GM19240 (cell line): Measurements from ENCODE around the gene SF3B1.
"Not testable (repeated sequence)": the region's sequence is repeated elsewhere in the genome, so short reads cannot be mapped to it uniquely, and the experiment has no call there.

ENCODE experiments used
- DNase-seq: peaks from one replicate; pipeline ENCODE4 v3.0.0; 2011; ENCODE audit warnings: low spot score; ENCODE audit not compliant: insufficient read length

The SF3B1 gene, protein sequence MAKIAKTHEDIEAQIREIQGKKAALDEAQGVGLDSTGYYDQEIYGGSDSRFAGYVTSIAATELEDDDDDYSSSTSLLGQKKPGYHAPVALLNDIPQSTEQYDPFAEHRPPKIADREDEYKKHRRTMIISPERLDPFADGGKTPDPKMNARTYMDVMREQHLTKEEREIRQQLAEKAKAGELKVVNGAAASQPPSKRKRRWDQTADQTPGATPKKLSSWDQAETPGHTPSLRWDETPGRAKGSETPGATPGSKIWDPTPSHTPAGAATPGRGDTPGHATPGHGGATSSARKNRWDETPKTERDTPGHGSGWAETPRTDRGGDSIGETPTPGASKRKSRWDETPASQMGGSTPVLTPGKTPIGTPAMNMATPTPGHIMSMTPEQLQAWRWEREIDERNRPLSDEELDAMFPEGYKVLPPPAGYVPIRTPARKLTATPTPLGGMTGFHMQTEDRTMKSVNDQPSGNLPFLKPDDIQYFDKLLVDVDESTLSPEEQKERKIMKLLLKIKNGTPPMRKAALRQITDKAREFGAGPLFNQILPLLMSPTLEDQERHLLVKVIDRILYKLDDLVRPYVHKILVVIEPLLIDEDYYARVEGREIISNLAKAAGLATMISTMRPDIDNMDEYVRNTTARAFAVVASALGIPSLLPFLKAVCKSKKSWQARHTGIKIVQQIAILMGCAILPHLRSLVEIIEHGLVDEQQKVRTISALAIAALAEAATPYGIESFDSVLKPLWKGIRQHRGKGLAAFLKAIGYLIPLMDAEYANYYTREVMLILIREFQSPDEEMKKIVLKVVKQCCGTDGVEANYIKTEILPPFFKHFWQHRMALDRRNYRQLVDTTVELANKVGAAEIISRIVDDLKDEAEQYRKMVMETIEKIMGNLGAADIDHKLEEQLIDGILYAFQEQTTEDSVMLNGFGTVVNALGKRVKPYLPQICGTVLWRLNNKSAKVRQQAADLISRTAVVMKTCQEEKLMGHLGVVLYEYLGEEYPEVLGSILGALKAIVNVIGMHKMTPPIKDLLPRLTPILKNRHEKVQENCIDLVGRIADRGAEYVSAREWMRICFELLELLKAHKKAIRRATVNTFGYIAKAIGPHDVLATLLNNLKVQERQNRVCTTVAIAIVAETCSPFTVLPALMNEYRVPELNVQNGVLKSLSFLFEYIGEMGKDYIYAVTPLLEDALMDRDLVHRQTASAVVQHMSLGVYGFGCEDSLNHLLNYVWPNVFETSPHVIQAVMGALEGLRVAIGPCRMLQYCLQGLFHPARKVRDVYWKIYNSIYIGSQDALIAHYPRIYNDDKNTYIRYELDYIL

DNA sequence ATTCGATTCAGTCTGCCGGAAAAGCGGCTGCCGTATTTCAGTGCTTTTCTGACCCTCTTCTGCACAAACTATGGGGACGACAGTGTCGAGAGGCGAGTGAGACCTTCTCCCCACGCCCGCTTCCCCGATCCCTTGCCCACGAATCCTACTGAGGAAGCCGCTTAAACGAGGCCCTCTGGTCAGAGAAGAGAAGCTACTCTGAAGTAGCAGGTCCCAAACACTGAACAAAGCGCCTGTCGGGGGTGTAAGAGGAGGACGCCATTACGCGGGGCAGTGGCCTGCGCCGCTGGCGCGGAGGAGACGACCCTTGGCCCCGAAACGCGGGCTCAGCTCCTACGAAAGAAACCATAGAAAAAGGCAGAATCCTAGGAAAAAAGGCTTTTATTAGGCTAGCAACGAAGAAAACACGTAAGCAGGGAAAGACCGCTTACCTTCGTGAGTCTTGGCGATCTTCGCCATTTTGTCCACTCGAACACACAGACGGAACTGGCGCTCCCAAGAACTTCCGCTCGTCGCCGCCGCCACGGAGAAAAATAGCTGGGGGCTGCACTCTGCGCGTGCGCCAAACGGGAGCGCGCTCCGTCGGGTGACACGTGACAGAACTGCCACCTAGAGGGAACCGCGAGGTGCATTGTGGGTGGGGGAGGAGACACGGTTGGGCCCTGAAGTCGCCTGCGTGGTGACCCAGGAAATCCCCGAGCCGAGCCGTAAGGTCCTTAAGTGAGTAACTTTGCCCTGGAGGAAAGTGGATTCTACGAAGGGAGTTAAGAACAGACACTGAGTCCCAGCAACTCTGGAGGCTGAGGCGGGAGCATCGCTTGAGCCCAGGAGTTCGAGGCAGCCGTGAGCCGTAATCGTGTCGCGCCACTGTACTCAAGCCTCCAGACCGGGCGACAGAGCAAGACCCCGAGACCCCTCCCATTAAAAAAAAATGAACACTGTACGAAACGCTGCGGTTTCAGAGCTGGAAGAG is at the start of gene SF3B1:
TSS of gene SF3B1 (minus strand) at position 488 of the 973 bp plus-strand sequence. CDS start at position 459, 29 bp downstream.
- DNase-seq, result peak; percentile 81

- not testable (repeated sequence) for DNase-seq
Measured at GRCh38 chr2:197484248-197484647, 49.4 kb upstream of the SF3B1 start.

DNA sequence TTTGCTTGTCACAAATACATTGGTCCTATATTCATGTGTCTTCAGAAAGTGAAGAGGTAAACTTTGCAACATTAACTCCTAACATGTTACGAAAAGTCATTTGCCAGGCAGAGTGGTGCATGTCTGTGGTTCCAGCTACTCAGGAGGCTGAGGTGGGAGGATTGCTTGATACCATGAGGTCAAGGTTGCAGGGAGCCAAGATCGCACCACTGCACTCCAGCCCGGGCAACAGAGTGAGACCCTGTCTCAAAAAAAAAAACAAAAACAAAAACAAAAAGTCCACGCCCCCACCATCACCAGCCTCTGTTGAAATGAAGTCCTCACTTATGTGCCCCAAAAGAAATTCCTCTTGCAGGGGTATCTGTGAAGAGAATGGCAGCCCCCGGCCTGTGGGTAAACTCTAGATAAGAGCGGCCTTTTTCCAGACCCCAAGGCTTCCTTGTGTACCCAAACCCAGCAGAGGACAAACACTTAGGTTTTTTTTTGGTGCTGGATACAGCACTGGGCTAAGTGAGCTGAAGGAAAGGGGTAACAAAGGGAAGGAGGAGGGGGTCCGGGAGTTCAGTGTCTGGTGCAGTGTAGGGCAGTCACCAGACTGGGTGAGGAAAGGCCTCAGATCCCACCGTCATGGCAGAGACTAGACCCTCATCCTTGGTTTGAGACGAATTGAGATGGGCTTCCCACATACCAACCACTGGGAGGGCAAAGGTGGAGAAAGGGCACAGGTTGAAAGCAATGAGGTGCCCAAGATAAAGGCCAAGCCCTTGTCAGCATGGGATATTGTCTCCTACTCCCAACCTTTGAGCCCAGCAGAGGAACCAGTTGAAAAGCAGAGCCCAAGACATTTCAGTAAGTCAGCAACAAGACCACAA is 45.6 kb upstream of the SF3B1 start:
- DNase-seq, result no peak

GRCh38 chr2:197477797-197478196 is 43.0 kb upstream of the SF3B1 start:
- DNase-seq, result no peak

- no peak for DNase-seq
Measured at GRCh38 chr2:197472166-197472565, 37.3 kb upstream of the SF3B1 start.

GRCh38 chr2:197464175-197464574 is 29.3 kb upstream of the SF3B1 start:
- DNase-seq, result no peak

- DNase-seq, result no peak
Measured at GRCh38 chr2:197461057-197461456, 26.2 kb upstream of the SF3B1 start.

- DNase-seq, result no peak
Measured at GRCh38 chr2:197460649-197461048, 25.8 kb upstream of the SF3B1 start.

DNA sequence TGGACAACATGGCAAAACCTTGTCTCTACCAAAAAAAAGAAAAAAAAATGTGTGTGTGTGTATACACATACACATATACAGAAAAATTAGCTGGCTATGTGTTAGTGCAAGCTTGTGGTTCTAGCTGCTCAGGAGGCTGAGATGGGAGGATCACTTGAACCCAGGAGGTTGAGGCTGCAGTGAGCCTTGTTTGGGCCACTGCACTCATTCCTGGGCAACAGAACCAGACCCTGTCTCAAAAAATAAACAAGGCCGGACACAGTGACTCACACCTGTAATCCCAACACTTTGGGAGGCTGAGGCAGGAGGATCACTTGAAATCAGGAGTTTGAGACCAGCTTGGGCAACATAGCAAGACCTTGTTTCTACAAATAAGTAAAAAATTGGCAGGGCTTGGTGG is 20.6 kb upstream of the SF3B1 start:
- DNase-seq, result no peak

DNA sequence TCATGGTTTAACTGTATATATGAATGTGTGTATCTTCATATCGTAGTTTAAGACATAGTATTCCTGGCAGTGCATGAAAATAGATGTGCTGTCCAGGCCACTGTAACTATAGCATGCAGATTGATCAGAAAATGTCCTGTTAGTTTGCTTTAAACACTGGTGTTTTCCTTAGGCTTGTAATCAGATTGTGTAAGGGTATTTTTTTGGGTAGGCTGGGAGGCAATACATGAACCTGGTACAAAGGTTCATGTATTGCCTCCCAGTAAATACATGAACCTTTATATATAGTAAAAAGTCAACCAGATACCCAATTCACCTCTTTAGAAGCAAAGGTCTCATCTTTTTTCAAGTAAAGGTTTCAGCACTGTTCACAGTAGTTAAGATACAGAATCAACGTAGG is 20.1 kb upstream of the SF3B1 start:
- DNase-seq, result no peak

- peak; percentile 39 for DNase-seq
Measured at GRCh38 chr2:197453914-197454398, 19.1 kb upstream of the SF3B1 start.

DNA sequence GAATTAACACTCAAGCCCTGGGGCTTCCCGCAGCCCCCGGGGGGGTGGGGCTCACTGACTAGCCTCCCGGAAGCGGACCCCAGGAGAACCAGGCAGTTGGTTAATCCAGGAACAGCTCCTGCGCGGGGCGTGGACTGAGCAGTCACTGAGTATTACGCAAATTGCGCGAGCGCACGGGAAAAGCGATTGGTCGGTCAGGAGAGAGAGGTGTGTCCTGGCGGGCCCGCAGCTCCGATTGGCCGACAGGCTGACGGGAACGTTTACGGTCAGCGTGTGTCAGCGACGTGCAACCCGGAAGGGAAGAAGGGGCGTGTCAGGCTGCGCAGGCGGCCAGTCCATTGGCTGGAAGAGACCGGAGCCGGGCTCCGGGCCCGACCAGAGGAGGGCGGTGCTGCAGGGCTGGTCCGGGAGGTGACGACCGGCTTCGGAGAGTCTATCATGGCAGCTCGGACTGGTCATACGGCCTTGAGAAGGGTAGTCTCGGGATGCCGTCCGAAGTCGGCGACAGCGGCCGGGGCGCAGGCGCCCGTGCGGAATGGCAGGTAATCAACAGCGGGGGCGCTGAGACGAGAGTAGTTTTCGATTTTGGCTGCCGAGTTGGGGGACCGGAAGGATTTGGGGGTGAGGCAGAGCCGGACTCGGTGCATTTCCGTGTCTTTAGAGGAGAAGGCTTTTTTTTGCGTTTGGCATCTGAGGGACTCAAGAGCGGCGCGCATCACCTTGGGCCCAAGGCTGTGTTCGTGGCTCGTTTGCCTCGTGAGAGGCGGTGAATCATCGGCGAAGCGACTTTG is 18.5 kb upstream of the SF3B1 start, which contains the start of gene COQ10B:
TSS of gene COQ10B (plus strand) at position 430 of the 791 bp plus-strand sequence. CDS start at position 439, 9 bp downstream.
- DNase-seq, result peak; percentile 93

DNA sequence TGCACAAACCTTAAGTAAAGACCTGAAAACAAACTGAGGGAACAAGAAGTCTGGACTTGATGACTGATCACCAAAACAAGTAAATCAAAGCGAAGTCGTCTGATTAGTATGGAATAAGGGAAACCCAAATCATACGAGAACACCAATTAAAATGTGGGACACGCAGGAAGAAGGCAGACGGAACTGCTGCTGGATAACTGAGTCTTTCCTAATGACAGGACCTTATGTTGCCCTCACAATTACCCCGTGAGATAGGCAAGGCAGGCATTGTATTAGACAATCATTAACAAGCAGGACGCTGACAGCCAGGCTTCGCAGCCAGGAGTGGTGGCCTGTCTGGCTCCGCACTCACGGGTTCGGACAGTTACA is 17.9 kb upstream of the SF3B1 start:
- DNase-seq, result no peak

GRCh38 chr2:197450935-197451358 is 16.1 kb upstream of the SF3B1 start:
- DNase-seq, result not testable (repeated sequence)

GRCh38 chr2:197450465-197450864 is 15.6 kb upstream of the SF3B1 start:
- DNase-seq, result no peak

- no peak for DNase-seq
Measured at GRCh38 chr2:197446844-197447243, 12.0 kb upstream of the SF3B1 start.

- DNase-seq, result no peak
Measured at GRCh38 chr2:197445746-197446145, 10.9 kb upstream of the SF3B1 start.

DNA sequence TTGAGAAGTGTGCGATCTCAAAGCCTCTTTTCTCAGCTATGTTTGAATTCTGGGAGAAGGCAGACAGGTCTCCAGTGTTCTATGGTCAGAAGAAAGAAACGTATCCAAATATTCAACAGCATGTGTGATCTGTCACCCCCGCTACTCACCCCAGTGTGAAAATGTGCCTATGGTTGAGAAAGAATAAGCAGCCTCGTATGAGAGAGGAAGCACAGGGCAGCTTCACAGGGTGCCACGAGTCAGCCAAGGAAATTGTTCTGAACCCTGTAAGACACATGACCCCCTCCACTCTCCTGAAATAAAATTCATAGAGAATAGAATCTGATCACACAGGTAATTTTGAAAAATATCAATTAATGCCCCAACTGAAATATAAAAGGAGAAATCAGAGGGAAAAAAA is 8.0 kb upstream of the SF3B1 start:
- DNase-seq, result no peak
